ENCODE results near the gene GABRD.

- no peak for TF ChIP-seq TAF1 (CRISPR knock-in tag; IDR thresholded peaks at IDR 0.05)
- TF ChIP-seq ZSCAN20 (CRISPR knock-in tag; IDR thresholded peaks at IDR 0.05; ENCODE audit: borderline replicate concordance) = no peak
- TF ChIP-seq CTCF (CRISPR knock-in tag; IDR thresholded peaks at IDR 0.05) = no peak
- TF ChIP-seq PRDM4 (CRISPR knock-in tag; IDR thresholded peaks at IDR 0.05; ENCODE audit: borderline replicate concordance) = no peak
- no peak for TF ChIP-seq CSRNP1 (CRISPR knock-in tag; IDR thresholded peaks at IDR 0.05)
- TF ChIP-seq PTBP1 (IDR thresholded peaks at IDR 0.05; ENCODE audit: low read depth, low read length, poor library complexity, severe bottlenecking) = no peak
Measured at GRCh38 chr1:2060072-2060471, 40.9 kb downstream of the GABRD start.

Measured in HepG2 (cell line).